GM12801 (cell line): Measurements from ENCODE around the gene PTPRN2.

ENCODE experiments used
- CTCF ChIP-seq: IDR thresholded peaks from one replicate; pipeline ENCODE4 v1.5.1; 2011; ENCODE audit warnings: control low read depth; ENCODE audit not compliant: insufficient read length; ENCODE audit errors: extremely low read depth

PTPRN2 gene

GRCh38 chr7:157848508-157849340, 738.9 kb downstream of the PTPRN2 start:
- TF ChIP-seq CTCF, result no peak

GRCh38 chr7:157846271-157846670, 741.4 kb downstream of the PTPRN2 start:
- no peak for TF ChIP-seq CTCF

GRCh38 chr7:157845203-157845835, 742.3 kb downstream of the PTPRN2 start:
- TF ChIP-seq CTCF, result no peak

- no peak for TF ChIP-seq CTCF
Observed at GRCh38 chr7:157844611-157845010, 743.0 kb downstream of the PTPRN2 start.

DNA sequence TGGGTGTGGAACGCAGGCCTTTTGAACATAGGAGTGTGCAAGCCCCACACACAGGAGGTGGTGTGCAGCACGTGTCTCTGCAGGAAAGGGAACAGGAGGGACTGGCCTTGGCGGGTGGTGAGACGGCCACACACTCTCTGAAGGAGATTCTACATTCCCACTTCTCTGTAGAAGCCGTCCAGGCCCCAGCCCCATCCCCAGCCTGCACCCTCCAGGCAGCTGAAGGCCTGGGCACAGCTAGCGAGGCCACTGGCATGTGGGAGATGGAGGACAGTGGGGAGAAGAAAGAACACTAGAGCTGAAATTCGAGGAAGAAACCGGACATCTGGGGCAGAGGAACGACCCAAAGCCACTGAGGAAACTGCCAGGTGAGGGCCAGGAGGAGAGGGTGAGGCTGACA, 743.5 kb downstream of the PTPRN2 start:
- no peak for TF ChIP-seq CTCF

DNA sequence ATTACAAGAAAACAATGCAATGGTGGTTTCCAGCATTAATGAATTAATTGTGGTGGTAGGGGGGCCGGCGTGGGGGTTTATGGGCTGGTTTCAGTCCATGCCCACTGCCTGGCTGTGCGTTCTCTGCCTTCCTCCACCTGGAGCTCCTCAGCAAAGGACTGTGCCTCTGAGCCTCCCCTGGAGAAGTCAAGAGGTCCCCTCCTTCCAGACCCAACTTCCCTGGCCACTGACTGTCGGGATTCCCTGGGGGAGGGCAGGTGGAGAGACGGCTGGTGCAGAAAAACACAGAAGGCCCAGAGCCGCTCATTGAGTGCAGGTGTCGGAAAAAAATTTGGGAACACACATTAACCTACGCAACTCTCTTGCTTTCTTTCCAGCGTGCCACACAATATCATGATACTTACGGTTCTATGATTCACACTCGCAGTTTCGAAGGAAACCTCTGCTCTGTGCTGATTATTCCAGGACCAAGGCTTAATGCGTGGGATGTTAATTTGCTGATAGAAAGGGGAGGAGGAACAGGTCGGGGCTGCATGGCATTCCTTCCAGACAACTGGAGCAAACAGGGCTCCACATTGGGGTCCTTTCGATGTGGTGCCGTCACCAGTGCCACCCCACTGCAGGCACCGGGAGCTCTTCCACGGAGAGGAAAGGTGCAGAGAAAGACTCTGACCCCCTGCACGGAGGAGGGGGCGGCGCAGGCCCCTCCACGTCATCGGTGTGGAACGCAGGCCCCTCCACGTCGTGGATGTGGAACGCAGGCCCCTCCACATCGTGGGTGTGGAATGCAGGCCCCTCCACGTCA, 744.1 kb downstream of the PTPRN2 start:
- no peak for TF ChIP-seq CTCF

GRCh38 chr7:157841773-157842370, 745.8 kb downstream of the PTPRN2 start:
- no peak for TF ChIP-seq CTCF
